GM12878 (cell line): ENCODE data around the gene PRKCE.

Experiments used
- BCL11A ChIP-seq: IDR thresholded peaks from 2 replicates; pipeline ENCODE4 v1.6.1; 2011; ENCODE audit warnings: low read depth, low read length
- CHD2 ChIP-seq: IDR thresholded peaks from 2 replicates; pipeline ENCODE4 v1.6.1; 2011; ENCODE audit warnings: low read depth, low read length, improper control_type of control experiment, borderline replicate concordance
- CTCF ChIP-seq, 3 experiments: IDR thresholded peaks in 2 of 3; conservative IDR thresholded peaks in 1 of 3; 2 replicates each; pipeline ENCODE4 v1.5.1; 2011; ENCODE audit warnings: low read depth in 3 of 3, low read length in 3 of 3, mild to moderate bottlenecking in 3 of 3, control low read depth in 2 of 3, moderate library complexity in 2 of 3, inconsistent platforms in 1 of 3, mixed read lengths in 1 of 3; ENCODE audit not compliant: control insufficient read depth in 2 of 3, insufficient read depth in 1 of 3; ENCODE audit errors: extremely low read depth in 1 of 3
- E4F1 ChIP-seq: fragments of 450-650 bp; IDR thresholded peaks from 2 replicates; pipeline ENCODE4 v1.6.1; 2018; ENCODE audit warnings: borderline replicate concordance, mild to moderate bottlenecking; ENCODE audit not compliant: partially characterized antibody
- EGR1 ChIP-seq, 2 experiments: IDR thresholded peaks; 1 replicate in 1 of 2; 2 replicates in 1 of 2; pipeline ENCODE4 v1.6.1; 2011 to 2012; ENCODE audit warnings: low read depth in 2 of 2, low read length in 2 of 2, borderline replicate concordance in 1 of 2, mild to moderate bottlenecking in 1 of 2, moderate library complexity in 1 of 2
- KDM1A ChIP-seq: fragments of 200-600 bp; sonication (generic); IDR thresholded peaks from 2 replicates; pipeline ENCODE4 v1.6.1; 2016; ENCODE audit warnings: borderline replicate concordance
- MLLT1 ChIP-seq: fragments of 450-650 bp; IDR thresholded peaks from 2 replicates; pipeline ENCODE4 v1.6.1; 2016; ENCODE audit warnings: mild to moderate bottlenecking
- NFXL1 ChIP-seq: fragments of 450-650 bp; IDR thresholded peaks from 2 replicates; pipeline ENCODE4 v1.6.1; 2017; ENCODE audit warnings: antibody characterized with exemption, mild to moderate bottlenecking, borderline replicate concordance
- NFYB ChIP-seq: IDR thresholded peaks from 2 replicates; pipeline ENCODE4 v1.6.1; 2011; ENCODE audit warnings: low read depth, mild to moderate bottlenecking, low read length, improper control_type of control experiment, moderate library complexity; ENCODE audit not compliant: insufficient read depth
- POLR2AphosphoS5 ChIP-seq: IDR thresholded peaks from 2 replicates; pipeline ENCODE4 v1.6.1; 2011; ENCODE audit warnings: mild to moderate bottlenecking, low read length, inconsistent platforms
- RCOR1 ChIP-seq: conservative IDR thresholded peaks from 2 replicates; pipeline ENCODE4 v1.6.1; 2012; ENCODE audit warnings: low read depth, low read length, improper control_type of control experiment
- REST ChIP-seq: IDR thresholded peaks from 2 replicates; pipeline ENCODE4 v1.6.1; 2012; ENCODE audit warnings: mild to moderate bottlenecking, low read depth, low read length
- TCF12 ChIP-seq: IDR thresholded peaks from 2 replicates; pipeline ENCODE4 v1.6.1; 2011; ENCODE audit warnings: low read depth, mild to moderate bottlenecking, low read length
- YY1 ChIP-seq: IDR thresholded peaks from 2 replicates; pipeline ENCODE4 v1.6.1; 2011; ENCODE audit warnings: low read depth, mild to moderate bottlenecking, low read length

DNA sequence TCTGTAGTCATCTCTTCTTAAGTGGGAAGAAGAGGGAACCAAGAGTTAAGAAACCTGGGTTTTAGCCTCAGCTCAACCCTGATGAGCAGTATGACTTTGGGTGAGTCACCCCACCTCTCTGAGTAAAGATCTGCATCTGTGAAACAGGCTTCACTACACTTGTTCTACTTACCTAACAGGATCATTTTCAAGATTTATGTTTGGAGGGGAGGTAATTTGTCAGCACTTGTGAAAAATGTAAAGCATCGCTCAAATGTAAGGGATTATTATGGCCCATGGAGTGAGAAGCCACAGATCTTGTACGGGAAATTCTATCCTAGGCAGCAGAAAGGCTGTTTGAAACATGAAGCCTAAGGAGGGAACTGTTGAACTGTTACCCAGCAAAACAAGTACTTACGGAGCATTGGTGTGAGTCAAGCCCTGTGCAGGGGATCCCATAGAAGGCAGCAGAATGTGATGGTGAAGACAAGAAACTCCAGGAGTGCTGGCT lies 160.6 kb downstream of the PRKCE start:
- no peak for TF ChIP-seq CTCF (IDR thresholded peaks at IDR 0.05 in 2 of 3, conservative IDR thresholded peaks at IDR 0.05 in 1 of 3; ENCODE audit: control insufficient read depth in 2 of 3, extremely low read depth in 1 of 3, insufficient read depth in 1 of 3, low read depth in 3 of 3, low read length in 3 of 3)
- TF ChIP-seq BCL11A: no peak
- no peak for TF ChIP-seq RCOR1
- TF ChIP-seq YY1: no peak
- TF ChIP-seq EGR1 (IDR thresholded peaks at IDR 0.05; ENCODE audit: borderline replicate concordance in 1 of 2, low read depth in 2 of 2, low read length in 2 of 2): no peak
- TF ChIP-seq NFYB: no peak
- no peak for TF ChIP-seq POLR2AphosphoS5
- no peak for TF ChIP-seq REST
- no peak for TF ChIP-seq TCF12
- TF ChIP-seq MLLT1: no peak
- TF ChIP-seq CHD2: no peak
- no peak for TF ChIP-seq NFXL1
- no peak for TF ChIP-seq KDM1A
- no peak for TF ChIP-seq E4F1
